ENCODE measurements around the gene GLB1L. TPM values are rescaled to one million over a fixed set of nuclear protein-coding genes. Genes with fewer than 3 reads are reported as not detected.

Gene GLB1L
- total RNA-seq, 6 experiments from 2014 or later, result 2.1 to 4.2 (median 2.8) TPM

DNA sequence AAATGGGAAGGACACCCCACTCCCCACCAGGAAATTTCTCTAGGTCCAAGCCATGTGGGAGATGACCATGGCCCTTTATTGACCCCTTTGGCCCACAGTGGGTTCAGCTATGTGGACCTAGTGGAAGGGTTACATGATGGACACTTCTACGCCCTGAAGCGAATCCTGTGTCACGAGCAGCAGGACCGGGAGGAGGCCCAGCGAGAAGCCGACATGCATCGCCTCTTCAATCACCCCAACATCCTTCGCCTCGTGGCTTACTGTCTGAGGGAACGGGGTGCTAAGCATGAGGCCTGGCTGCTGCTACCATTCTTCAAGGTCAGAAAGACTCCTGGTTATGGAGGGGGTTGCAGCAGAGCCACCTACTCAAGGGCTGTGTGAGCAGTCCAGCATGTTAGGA, 1.3 kb upstream of the GLB1L start:
- ATAC-seq (no peak), DNase-seq (no peak)
- Histone ChIP-seq H3K4me1 (peaks cover 2 to 57% (median 25%) of the 10 kb centered on the region in 4 donors), H3K27ac (no peak overlapping the region), H3K4me3 (no peak overlapping the region), H3K9me3 (no peaks in the 10 kb centered on the region), H3K36me3 (peaks cover 0 to 5% (median 2%) of the 10 kb centered on the region in 4 donors), H3K27me3 (no peaks in the 10 kb centered on the region)
- intact Hi-C loops (cut with DNase I), result no loop called here
- 92% methylated on average over 8 of the region's 10 CpGs for WGBS (ENCODE audit: insufficient coverage, low coverage, low lambda C conversion rate, missing lambda C conversion rate)
- no peak for TF ChIP-seq POLR2A (IDR thresholded peaks at IDR 0.05)

DNA sequence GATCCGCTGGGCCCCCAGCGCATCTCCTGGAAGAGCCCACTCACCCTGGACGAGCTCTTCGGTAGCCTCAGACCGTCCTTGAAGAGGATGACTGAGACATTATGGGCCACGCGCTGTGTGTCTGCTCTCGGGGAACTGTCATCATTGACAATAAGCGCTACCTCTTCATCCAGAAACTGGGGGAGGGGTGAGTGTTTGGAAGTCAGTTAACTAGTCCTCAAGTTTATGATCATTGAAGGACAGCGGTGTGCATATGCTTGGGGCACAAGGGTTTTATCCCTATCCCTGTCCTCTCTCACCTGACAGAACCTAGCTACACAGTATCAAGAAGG, 621 bp upstream of the GLB1L start:
- peaks cover 0 to 5% (median 2%) of the 10 kb centered on the region in 4 donors for H3K36me3 ChIP-seq
- TF ChIP-seq, protein P1, sequence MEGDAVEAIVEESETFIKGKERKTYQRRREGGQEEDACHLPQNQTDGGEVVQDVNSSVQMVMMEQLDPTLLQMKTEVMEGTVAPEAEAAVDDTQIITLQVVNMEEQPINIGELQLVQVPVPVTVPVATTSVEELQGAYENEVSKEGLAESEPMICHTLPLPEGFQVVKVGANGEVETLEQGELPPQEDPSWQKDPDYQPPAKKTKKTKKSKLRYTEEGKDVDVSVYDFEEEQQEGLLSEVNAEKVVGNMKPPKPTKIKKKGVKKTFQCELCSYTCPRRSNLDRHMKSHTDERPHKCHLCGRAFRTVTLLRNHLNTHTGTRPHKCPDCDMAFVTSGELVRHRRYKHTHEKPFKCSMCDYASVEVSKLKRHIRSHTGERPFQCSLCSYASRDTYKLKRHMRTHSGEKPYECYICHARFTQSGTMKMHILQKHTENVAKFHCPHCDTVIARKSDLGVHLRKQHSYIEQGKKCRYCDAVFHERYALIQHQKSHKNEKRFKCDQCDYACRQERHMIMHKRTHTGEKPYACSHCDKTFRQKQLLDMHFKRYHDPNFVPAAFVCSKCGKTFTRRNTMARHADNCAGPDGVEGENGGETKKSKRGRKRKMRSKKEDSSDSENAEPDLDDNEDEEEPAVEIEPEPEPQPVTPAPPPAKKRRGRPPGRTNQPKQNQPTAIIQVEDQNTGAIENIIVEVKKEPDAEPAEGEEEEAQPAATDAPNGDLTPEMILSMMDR (IDR thresholded peaks at IDR 0.05), result no peak
- TF ChIP-seq POLR2A (IDR thresholded peaks at IDR 0.05), result no peak
- H3K4me3 ChIP-seq, result peak overlapping the region; percentile 96 to 98 (median 96)
- no peaks in the 10 kb centered on the region for H3K9me3 ChIP-seq
- DNase-seq, result no peak
- peak overlapping the region; percentile 94 to 95 (median 94) for H3K27ac ChIP-seq
- H3K4me1 ChIP-seq, result peaks cover 2 to 55% (median 25%) of the 10 kb centered on the region in 4 donors
- intact Hi-C loops (cut with DNase I), result no loop called here
- no peaks in the 10 kb centered on the region for H3K27me3 ChIP-seq
- no peak for ATAC-seq
- 0% methylated on average over 6 of the region's 10 CpGs for WGBS (ENCODE audit: insufficient coverage, low coverage, low lambda C conversion rate, missing lambda C conversion rate)

DNA sequence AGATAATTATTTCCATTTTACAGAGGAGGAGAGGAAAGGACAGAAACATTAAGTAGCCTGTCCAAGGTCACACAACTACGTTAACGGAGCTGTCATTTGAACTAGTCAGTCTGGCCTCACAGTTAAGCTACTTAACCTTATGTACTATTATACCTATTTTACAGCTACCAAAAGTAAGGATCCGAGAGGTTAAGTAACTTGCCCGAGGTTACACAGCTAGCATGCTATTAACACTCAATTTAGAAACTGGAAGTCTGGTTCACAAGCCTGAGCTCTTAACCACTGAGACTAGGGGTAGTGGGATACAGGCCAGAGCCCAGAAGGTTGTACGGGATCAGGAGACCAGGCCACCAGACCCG, 476 bp downstream of the GLB1L start:
- no peak for DNase-seq
- H3K27me3 ChIP-seq, result no peaks in the 10 kb centered on the region
- TF ChIP-seq POLR2A (IDR thresholded peaks at IDR 0.05), result no peak
- TF ChIP-seq, protein P1 (IDR thresholded peaks at IDR 0.05), result no peak
- WGBS (ENCODE audit: insufficient coverage, low coverage, low lambda C conversion rate, missing lambda C conversion rate), result 34% methylated on average over 5 of the region's 6 CpGs
- no peaks in the 10 kb centered on the region for H3K9me3 ChIP-seq
- H3K36me3 ChIP-seq, result peaks cover 0 to 5% (median 2%) of the 10 kb centered on the region in 4 donors
- peak overlapping the region; percentile 96 to 98 (median 96) for H3K4me3 ChIP-seq
- no peak for ATAC-seq
- H3K4me1 ChIP-seq, result peaks cover 2 to 44% (median 19%) of the 10 kb centered on the region in 4 donors
- intact Hi-C loops (cut with DNase I), result no loop called here
- H3K27ac ChIP-seq, result peak overlapping the region; percentile 94 to 95 (median 94)

DNA sequence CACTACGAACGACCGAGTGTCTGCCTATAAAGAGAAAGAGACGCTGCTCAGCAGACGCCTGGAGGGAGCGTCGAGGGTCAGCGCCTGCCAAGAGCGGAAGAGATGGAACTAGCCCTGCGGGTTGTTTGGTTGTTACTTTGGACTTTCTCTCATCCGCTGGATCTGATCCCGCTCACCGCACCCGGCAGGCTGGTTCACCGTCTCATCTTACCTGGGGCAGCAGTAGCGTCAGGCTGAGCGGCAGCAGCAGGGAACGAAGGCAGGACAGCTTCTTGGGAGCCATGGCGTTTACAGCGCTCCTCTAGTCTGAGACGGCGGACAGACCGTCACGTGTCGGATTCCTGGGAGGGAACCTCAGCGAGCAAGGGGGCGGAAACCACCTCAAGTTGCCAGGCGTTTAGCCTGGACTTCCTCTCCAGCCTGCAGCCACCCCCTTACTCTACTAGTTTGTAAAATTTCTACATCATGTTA, 1.9 kb downstream of the GLB1L start:
- Histone ChIP-seq H3K36me3 (peaks cover 0 to 5% (median 2%) of the 10 kb centered on the region in 4 donors), H3K27me3 (no peaks in the 10 kb centered on the region), H3K4me1 (peaks cover 2 to 30% (median 11%) of the 10 kb centered on the region in 4 donors), H3K4me3 (peak overlapping the region in 2 of 3 donors; percentile 22 to 47), H3K27ac (peak overlapping the region in 2 of 3 donors; percentile 41 to 63), H3K9me3 (no peaks in the 10 kb centered on the region)
- 32% methylated on average over 8 of the region's 28 CpGs for WGBS (ENCODE audit: insufficient coverage, low coverage, low lambda C conversion rate, missing lambda C conversion rate)
- ATAC-seq, result peak; percentile 58 to 66 (median 61)
- intact Hi-C loops (cut with DNase I), result no loop called here
- peak in 2 of 3 donors; percentile 61 to 74 for DNase-seq
- TF ChIP-seq POLR2A (IDR thresholded peaks at IDR 0.05), result no peak
- TF ChIP-seq, protein P1 (IDR thresholded peaks at IDR 0.05), result no peak

DNA sequence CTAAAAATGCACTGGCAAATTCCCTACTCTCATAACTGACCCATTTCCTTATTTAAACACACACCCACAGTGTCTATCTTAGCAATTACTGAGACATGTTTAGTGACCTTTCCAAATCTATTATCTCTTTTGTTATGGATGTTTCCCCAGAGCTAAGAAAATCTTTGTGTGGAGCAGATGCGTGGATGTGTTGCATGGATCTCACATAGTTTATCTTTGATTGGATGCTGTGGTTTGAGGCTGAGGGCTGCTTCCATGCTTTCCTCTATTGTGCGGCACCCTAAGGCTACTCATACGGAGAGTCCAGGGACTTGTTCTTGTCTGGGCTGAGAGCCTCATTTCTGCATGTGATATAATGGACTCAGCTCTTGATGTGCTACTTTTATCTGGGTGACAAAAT, 10.9 kb downstream of the GLB1L start:
- peaks cover 0 to 9% (median 3%) of the 10 kb centered on the region in 4 donors for H3K4me1 ChIP-seq
- H3K9me3 ChIP-seq, result no peaks in the 10 kb centered on the region
- intact Hi-C loops (cut with DNase I), result no loop called here
- 89% methylated on average over 3 of the region's 3 CpGs for WGBS (ENCODE audit: insufficient coverage, low coverage, low lambda C conversion rate, missing lambda C conversion rate)
- no peak for ATAC-seq
- TF ChIP-seq POLR2A (IDR thresholded peaks at IDR 0.05), result no peak
- TF ChIP-seq, protein P1 (IDR thresholded peaks at IDR 0.05), result no peak
- DNase-seq, result no peak
- H3K4me3 ChIP-seq, result no peak overlapping the region
- peaks cover 0 to 69% (median 32%) of the 10 kb centered on the region in 4 donors for H3K36me3 ChIP-seq
- no peak overlapping the region for H3K27ac ChIP-seq
- no peaks in the 10 kb centered on the region for H3K27me3 ChIP-seq

Data from right lobe of liver (tissue), 6 donors.